CD4-positive, alpha-beta T cell (primary cell): Measurements from ENCODE around the gene ANKRD33B. TPM values are rescaled to one million over a fixed set of nuclear protein-coding genes. Genes with fewer than 3 reads are reported as not detected.

Experiments used
- ATAC-seq: fragments of 200-7000 bp; cut with Tn5 transposase; one replicate; pipeline ENCODE4 v1.10.0; 2022; ENCODE audit warnings: mild to moderate bottlenecking; ENCODE audit not compliant: poor library complexity
- CTCF ChIA-PET: fragments of 350-600 bp; sonication (Branson Sonifier 250); formaldehyde crosslinking; loops from one replicate; lab custom pipeline; 2021; ENCODE audit warnings: antibody characterized with exemption, inconsistent platforms; lab: Charles Lee
- POLR2A ChIA-PET: fragments of 350-600 bp; sonication (Branson Sonifier 250); formaldehyde crosslinking; loops from one replicate; lab custom pipeline; 2021; ENCODE audit warnings: antibody characterized with exemption, inconsistent platforms; lab: Charles Lee
- DNase-seq, 14 experiments: peaks; one replicate each; pipeline ENCODE4 v3.0.0-alpha.2; 2013 to 2020; ENCODE audit warnings: mixed read lengths in 2 of 14
- H3K27ac ChIP-seq, 2 donors: one replicate each; pipeline versions ENCODE4 v1.5.1 to v1.7.0; 2013; ENCODE audit warnings: low read length in 2 of 2, low read depth in 1 of 2, mild to moderate bottlenecking in 1 of 2
- H3K27me3 ChIP-seq, 2 experiments: 1 replicate in 1 of 2; 2 replicates in 1 of 2; pipeline versions ENCODE4 v1.6.1 to v1.7.0; 2013; ENCODE audit warnings: low read length in 2 of 2, control low read depth in 1 of 2, mild to moderate bottlenecking in 1 of 2, moderate library complexity in 1 of 2; ENCODE audit not compliant: insufficient read depth in 2 of 2, control insufficient read depth in 1 of 2
- H3K36me3 ChIP-seq: one replicate; pipeline ENCODE4 v1.6.1; 2013; ENCODE audit warnings: low read length, control low read depth; ENCODE audit not compliant: insufficient read depth
- H3K4me1 ChIP-seq: one replicate; pipeline ENCODE4 v1.6.1; 2013; ENCODE audit warnings: low read length, control low read depth; ENCODE audit not compliant: insufficient read depth
- H3K4me3 ChIP-seq: one replicate; pipeline ENCODE4 v1.5.1; 2013; ENCODE audit warnings: mild to moderate bottlenecking, low read length, moderate library complexity
- H3K9me3 ChIP-seq, 2 experiments: 1 replicate in 1 of 2; 2 replicates in 1 of 2; pipeline versions ENCODE4 v1.6.1 to v1.7.0; 2013; ENCODE audit warnings: low read length in 2 of 2, mild to moderate bottlenecking in 2 of 2, control low read depth in 1 of 2, moderate library complexity in 1 of 2; ENCODE audit not compliant: control insufficient read depth in 1 of 2, insufficient read depth in 1 of 2
- H3K27ac Mint-ChIP-seq: one replicate; pipeline ENCODE4 v1.8.0; 2020; ENCODE audit warnings: mixed read lengths
- H3K27me3 Mint-ChIP-seq: one replicate; pipeline ENCODE4 v1.8.0; 2021; ENCODE audit warnings: mixed read lengths
- H3K36me3 Mint-ChIP-seq: one replicate; pipeline ENCODE4 v1.8.0; 2021; ENCODE audit warnings: low read depth, mixed read lengths
- H3K4me1 Mint-ChIP-seq: one replicate; pipeline ENCODE4 v1.8.0; 2021; ENCODE audit warnings: low read depth, mixed read lengths
- H3K4me3 Mint-ChIP-seq: one replicate; pipeline ENCODE4 v1.8.0; 2020; ENCODE audit warnings: mild to moderate bottlenecking, mixed read lengths
- H3K9me3 Mint-ChIP-seq: one replicate; pipeline ENCODE4 v1.8.0; 2020; ENCODE audit warnings: mixed read lengths
- CTCF ChIP-seq: fragments of 200-600 bp; IDR thresholded peaks from one replicate; pipeline ENCODE4 v1.8.0; 2022; ENCODE audit warnings: antibody characterized with exemption, mild to moderate bottlenecking
- intact Hi-C, 2 experiments: fragments of 100-400 bp; cut with DNase I in 1 of 2; cut with micrococcal nuclease in 1 of 2; formaldehyde crosslinking; loops; one replicate each; pipeline versions ENCODE4 v1.15.1 to v1.9.0; 2023 to 2025; cut with DNase I, micrococcal nuclease
- total RNA-seq, 174 experiments: library from RNA in 2 of 174; stranded (reverse) in 2 of 174; gene quantifications; one replicate each; pipeline ENCODE4 v1.2.3 and lab custom pipeline; 2021 to 2026

Gene ANKRD33B
- total RNA-seq, 2 experiments from 2014 or later, result 0.99 to 1.3 TPM

- H3K4me1 ChIP-seq, result no peaks in the 10 kb centered on the region
- H3K27ac Mint-ChIP-seq, result no peak overlapping the region
- no peak overlapping the region for H3K27ac ChIP-seq
- ATAC-seq, result no peak
- intact Hi-C loops, result no loop called here
- no peaks in the 10 kb centered on the region for H3K27me3 ChIP-seq
- H3K4me3 Mint-ChIP-seq, result no peak overlapping the region
- no peaks in the 10 kb centered on the region for H3K27me3 Mint-ChIP-seq
- ChIA-PET CTCF (no interaction called here), POLR2A (no interaction called here)
- DNase-seq, result no peak
- TF ChIP-seq CTCF, result no peak
- no peaks in the 10 kb centered on the region for H3K36me3 ChIP-seq
- H3K4me3 ChIP-seq, result no peak overlapping the region
- no peaks in the 10 kb centered on the region for H3K4me1 Mint-ChIP-seq
- H3K9me3 ChIP-seq, result peaks cover 0 to 4% of the 10 kb centered on the region in 2 experiments
- no peaks in the 10 kb centered on the region for H3K36me3 Mint-ChIP-seq
- H3K9me3 Mint-ChIP-seq, result no peaks in the 10 kb centered on the region
These were observed 88.7 kb downstream of the ANKRD33B start for GRCh38 chr5:10652606-10653005.

DNA sequence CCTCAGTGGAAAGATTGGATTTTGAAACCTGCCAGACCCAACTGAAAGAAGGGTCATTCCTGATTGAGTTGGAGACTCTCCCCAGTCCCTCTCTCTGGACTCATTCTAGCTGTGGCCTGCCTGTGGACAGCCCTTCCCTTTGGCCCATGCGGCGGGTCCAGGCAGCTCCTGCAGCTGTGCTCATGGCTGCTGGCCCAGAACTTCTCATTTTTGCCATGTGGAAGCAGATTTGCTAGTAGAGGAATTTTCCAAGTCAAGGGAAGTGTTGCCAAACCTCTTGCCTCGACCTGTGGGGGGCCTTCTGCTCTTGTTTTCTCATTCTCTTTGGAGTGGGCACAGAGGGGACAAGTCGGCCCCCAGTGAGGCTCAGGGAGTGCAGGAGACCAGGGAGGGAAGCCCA lies 89.2 kb downstream of the ANKRD33B start:
- Histone ChIP-seq H3K4me3 (no peak overlapping the region), H3K27me3 (no peaks in the 10 kb centered on the region), H3K36me3 (no peaks in the 10 kb centered on the region), H3K27ac (no peak overlapping the region), H3K9me3 (peaks cover 0 to 4% of the 10 kb centered on the region in 2 experiments), H3K4me1 (no peaks in the 10 kb centered on the region)
- ATAC-seq (no peak), DNase-seq (no peak)
- Mint-ChIP-seq H3K27ac (no peak overlapping the region), H3K4me1 (no peaks in the 10 kb centered on the region), H3K36me3 (no peaks in the 10 kb centered on the region), H3K9me3 (no peaks in the 10 kb centered on the region), H3K27me3 (no peaks in the 10 kb centered on the region), H3K4me3 (no peak overlapping the region)
- ChIA-PET CTCF (no interaction called here), POLR2A (no interaction called here)
- no peak for TF ChIP-seq CTCF
- intact Hi-C loops, result no loop called here

DNA sequence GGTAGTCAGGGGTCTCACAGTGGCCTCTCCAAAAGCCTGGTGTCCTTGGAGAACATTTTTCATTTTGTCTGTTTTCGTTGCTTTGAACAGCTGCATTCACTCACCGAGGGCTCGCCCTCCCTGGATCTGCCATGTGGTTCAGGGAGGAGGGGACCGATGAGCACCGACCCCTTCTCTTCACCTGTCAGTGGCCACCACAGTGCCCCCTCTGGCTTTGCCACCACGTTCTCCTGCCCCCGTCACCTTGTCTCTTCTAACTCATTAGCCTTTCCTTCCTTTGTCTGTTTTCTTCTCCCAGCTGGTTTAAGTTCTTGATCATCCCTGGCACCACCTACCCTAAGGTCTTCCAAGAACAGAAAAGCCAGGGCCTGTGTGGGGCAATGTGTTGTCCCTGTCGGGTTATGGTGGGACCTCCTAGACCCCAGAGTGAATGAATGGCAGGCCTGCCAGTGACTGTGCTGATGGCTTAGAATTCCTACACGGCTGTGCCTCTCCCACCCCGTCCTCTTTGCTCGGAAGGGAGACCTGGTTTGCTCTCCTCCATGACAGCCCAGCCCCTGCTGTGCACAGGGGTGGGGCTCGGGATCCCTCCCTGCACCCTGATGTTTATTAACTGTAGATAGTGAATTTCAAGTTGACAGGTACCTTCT lies 90.0 kb downstream of the ANKRD33B start:
- H3K9me3 Mint-ChIP-seq, result no peaks in the 10 kb centered on the region
- peaks cover 0 to 4% of the 10 kb centered on the region in 2 experiments for H3K9me3 ChIP-seq
- POLR2A ChIA-PET, result no interaction called here
- no peak overlapping the region for H3K4me3 ChIP-seq
- no peaks in the 10 kb centered on the region for H3K4me1 Mint-ChIP-seq
- intact Hi-C loops, result no loop called here
- TF ChIP-seq CTCF, result no peak
- CTCF ChIA-PET, result no interaction called here
- no peaks in the 10 kb centered on the region for H3K27me3 Mint-ChIP-seq
- H3K36me3 Mint-ChIP-seq, result no peaks in the 10 kb centered on the region
- H3K27me3 ChIP-seq, result no peaks in the 10 kb centered on the region
- H3K4me1 ChIP-seq, result no peaks in the 10 kb centered on the region
- no peak overlapping the region for H3K27ac ChIP-seq
- no peaks in the 10 kb centered on the region for H3K36me3 ChIP-seq
- no peak for DNase-seq
- H3K4me3 Mint-ChIP-seq, result no peak overlapping the region
- ATAC-seq, result no peak
- H3K27ac Mint-ChIP-seq, result no peak overlapping the region
